PC-9 (cell line): ENCODE results near the gene FCHO1. TPM values are rescaled to one million over a fixed set of nuclear protein-coding genes. Genes with fewer than 3 reads are reported as not detected.

Source experiments
- BruUV-seq: library from RNA; stranded (reverse); fragments of 400-500 nt; replicated peaks from 2 replicates; lab custom pipeline; 2021; lab: Mats Ljungman, UMichigan
- CTCF ChIA-PET: fragments of 300-600 bp; sonication (Branson Sonifier 250); formaldehyde crosslinking; loops from one replicate; lab custom pipeline; 2022; ENCODE audit warnings: antibody characterized with exemption; lab: Charles Lee
- POLR2A ChIA-PET: fragments of 300-600 bp; sonication (Branson Sonifier 250); formaldehyde crosslinking; loops from one replicate; lab custom pipeline; 2022; ENCODE audit warnings: antibody characterized with exemption; ENCODE audit not compliant: unreplicated experiment; lab: Charles Lee
- DNase-seq, 2 experiments: peaks; one replicate each; pipeline versions ENCODE4 v3.0.0 to v3.0.0-alpha.2; 2015 to 2022; ENCODE audit warnings: mixed read lengths in 1 of 2
- H2AFZ ChIP-seq: fragments of 200-600 bp; sonication (generic); 2 replicates; pipeline ENCODE4 v1.8.1; 2017; ENCODE audit warnings: antibody characterized with exemption
- H3F3A ChIP-seq: fragments of 200-600 bp; sonication (generic); 2 replicates; pipeline ENCODE4 v1.8.1; 2017; ENCODE audit warnings: antibody characterized with exemption, mild to moderate bottlenecking, low read depth; ENCODE audit not compliant: insufficient read depth
- H3K27ac ChIP-seq: fragments of 200-600 bp; sonication (generic); 2 replicates; pipeline ENCODE4 v1.6.1; 2016; ENCODE audit warnings: mixed run types
- H3K27me3 ChIP-seq: fragments of 200-600 bp; sonication (generic); 2 replicates; pipeline ENCODE4 v1.6.1; 2016; ENCODE audit warnings: low read depth, mixed run types; ENCODE audit not compliant: insufficient read depth
- H3K36me3 ChIP-seq: fragments of 200-600 bp; sonication (generic); 2 replicates; pipeline ENCODE4 v1.6.1; 2016; ENCODE audit warnings: low read depth, mixed run types
- H3K4me1 ChIP-seq: fragments of 200-600 bp; sonication (generic); replicated peaks from 2 replicates; pipeline ENCODE4 v1.6.1; 2016; ENCODE audit warnings: mixed run types; ENCODE audit not compliant: insufficient read depth
- H3K4me2 ChIP-seq: fragments of 200-600 bp; sonication (generic); 2 replicates; pipeline ENCODE4 v1.6.1; 2017; ENCODE audit warnings: mixed run types
- H3K4me3 ChIP-seq: fragments of 200-600 bp; sonication (generic); 2 replicates; pipeline ENCODE4 v1.6.1; 2016; ENCODE audit warnings: mixed run types
- H3K79me2 ChIP-seq: fragments of 200-600 bp; sonication (generic); 2 replicates; pipeline ENCODE4 v1.6.1; 2017; ENCODE audit warnings: low read depth, mixed run types
- H3K9me2 ChIP-seq: fragments of 200-600 bp; sonication (generic); 2 replicates; pipeline ENCODE4 v1.8.1; 2017; ENCODE audit warnings: mild to moderate bottlenecking; ENCODE audit not compliant: insufficient read depth
- H3K9me3 ChIP-seq: fragments of 200-600 bp; sonication (generic); 2 replicates; pipeline ENCODE4 v1.8.1; 2016; ENCODE audit warnings: low read depth; ENCODE audit not compliant: insufficient read depth
- H4K20me1 ChIP-seq: fragments of 200-600 bp; sonication (generic); 2 replicates; pipeline ENCODE4 v1.8.1; 2017; ENCODE audit not compliant: insufficient read depth
- CTCF ChIP-seq: fragments of 200-600 bp; sonication (generic); conservative IDR thresholded peaks from 2 replicates; pipeline ENCODE4 v1.6.1; 2017; ENCODE audit warnings: mixed run types, antibody characterized with exemption, mild to moderate bottlenecking, moderate library complexity
- EZH2 ChIP-seq: fragments of 200-600 bp; sonication (generic); IDR thresholded peaks from 2 replicates; pipeline ENCODE4 v1.8.0; 2017; ENCODE audit warnings: antibody characterized with exemption, low read depth
- intact Hi-C: fragments of 100-400 bp; cut with micrococcal nuclease; formaldehyde crosslinking; loops from one replicate; pipeline ENCODE4 v1.10.0; 2022; ENCODE audit not compliant: unreplicated experiment
- total RNA-seq: library from RNA; stranded (reverse); gene quantifications from 2 replicates; pipeline ENCODE4 v1.2.3, GENCODE V29; 2021

The FCHO1 gene
- total RNA-seq, 1 experiment from 2014 or later, result 34.8 TPM

DNA sequence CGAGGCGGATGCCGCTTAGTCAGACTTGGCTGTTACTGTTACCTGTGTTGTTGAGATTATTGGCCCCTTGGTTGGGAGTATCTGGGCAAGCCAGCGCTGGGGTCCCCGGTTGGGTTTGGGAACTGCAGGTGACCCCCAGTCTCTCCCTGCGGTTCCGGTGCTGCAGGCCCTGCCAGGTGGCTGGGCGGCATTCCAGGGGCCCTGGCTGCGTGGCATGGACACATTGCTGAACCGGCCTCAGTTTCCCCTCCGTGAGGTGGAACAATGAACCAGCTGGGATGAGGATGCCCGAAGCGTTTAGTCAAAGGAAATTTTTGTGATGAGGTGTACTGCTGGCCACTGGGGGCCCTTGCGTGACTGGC, 44.2 kb downstream of the FCHO1 start:
- CTCF ChIA-PET, result interaction anchor here (0.6 to 1.3 kb wide), 3 partner anchors 23 to 190 kb away, joined by 3 to 6 read pairs (median 3); no protein-coding TSS in a partner anchor
- POLR2A ChIA-PET, result interaction anchor here (0.6 kb wide), 1 partner anchor 966 kb away, joined by 3 read pairs; the partner anchor contains the start of gene SIN3B
- BruUV-seq, result no TSS peak

DNA sequence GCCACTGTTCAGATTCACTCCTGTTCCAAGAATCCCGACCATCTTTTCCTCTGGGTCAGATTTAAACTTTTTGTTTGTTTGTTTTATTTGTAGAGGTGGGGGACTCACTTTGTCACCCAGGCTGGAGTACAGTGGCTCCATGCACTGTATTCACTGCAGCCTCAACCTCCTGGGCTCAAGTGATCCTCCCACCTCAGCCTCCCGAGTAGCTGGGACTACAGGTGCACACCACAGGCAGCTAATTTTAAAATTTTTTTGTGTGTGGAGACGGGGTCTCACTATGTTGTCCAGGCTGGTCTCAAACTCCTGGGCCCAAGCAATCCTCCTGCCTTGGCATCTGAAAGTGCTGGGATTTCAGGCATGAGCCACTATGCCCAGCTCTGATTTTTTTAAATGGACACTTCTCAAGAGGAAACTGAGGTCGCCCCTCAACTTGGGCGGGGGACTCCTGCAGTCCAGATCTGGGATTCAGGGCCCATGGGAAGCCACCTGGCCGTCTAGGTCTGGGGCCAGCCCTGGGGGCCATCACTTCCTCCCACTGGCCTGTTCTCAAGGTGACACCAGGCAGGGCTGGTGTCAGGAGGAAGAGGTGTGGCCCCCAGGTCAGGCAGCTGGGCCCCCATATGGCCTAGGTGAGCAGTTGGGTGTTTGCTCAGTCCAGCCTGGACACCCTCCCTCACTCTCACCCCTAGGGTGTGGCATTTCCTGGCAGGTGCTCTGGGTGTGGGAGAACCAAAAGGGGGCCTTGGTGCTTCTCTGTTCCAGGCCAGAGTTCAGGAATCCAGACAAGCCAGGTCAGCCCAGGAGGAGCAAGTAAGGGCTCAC, 44.9 kb downstream of the FCHO1 start:
- Histone ChIP-seq H3K36me3 (peaks cover 12% of the 10 kb centered on the region; the same call in 1 of the 2 replicates), H3K4me1 (peaks cover 63% of the 10 kb centered on the region), H3K27me3 (no peaks in the 10 kb centered on the region), H3K27ac (peak overlapping the region; percentile 98), H4K20me1 (peaks cover 8% of the 10 kb centered on the region; the same call in 1 of the 2 replicates), H3K9me3 (no peaks in the 10 kb centered on the region), H3F3A (peaks cover 59% of the 10 kb centered on the region), H3K79me2 (peaks cover 56% of the 10 kb centered on the region), H3K9me2 (no peaks in the 10 kb centered on the region), H2AFZ (no peak overlapping the region), H3K4me2 (peak overlapping the region; percentile 83), H3K4me3 (peak overlapping the region; percentile 83)
- POLR2A ChIA-PET, result no interaction called here
- TF ChIP-seq EZH2, result no peak
- TF ChIP-seq CTCF, result no peak
- DNase-seq, result peak; percentile 92 to 99
- BruUV-seq, result TSS peak; percentile 22
- intact Hi-C loops, result loop anchor here (2.0 kb wide), 2 partner anchors 17 to 35 kb away; no protein-coding TSS in a partner anchor
- CTCF ChIA-PET, result interaction anchor here (0.6 to 1.0 kb wide), 2 partner anchors 63 to 322 kb away, joined by 3 to 4 read pairs; partner anchors contain the start of gene RPL18A

More for the DNA sequence above, 44.2 kb downstream of the FCHO1 start:
- Histone ChIP-seq H3K4me3 (peak overlapping the region; percentile 83), H3K4me1 (peaks cover 70% of the 10 kb centered on the region), H3K36me3 (peaks cover 12% of the 10 kb centered on the region; the same call in 1 of the 2 replicates), H4K20me1 (peaks cover 5% of the 10 kb centered on the region; the same call in 1 of the 2 replicates), H3F3A (peaks cover 67% of the 10 kb centered on the region), H3K9me3 (no peaks in the 10 kb centered on the region), H3K4me2 (peak overlapping the region; percentile 83), H3K9me2 (no peaks in the 10 kb centered on the region), H3K27ac (peak overlapping the region; percentile 98), H3K79me2 (peaks cover 49% of the 10 kb centered on the region), H2AFZ (peak overlapping the region; percentile 88; the same call in 1 of the 2 replicates), H3K27me3 (no peaks in the 10 kb centered on the region)
- intact Hi-C loops, result loop anchor here (1.0 kb wide), 1 partner anchor 47 kb away; no protein-coding TSS in a partner anchor
- peak in 1 of 2 experiments; percentile 35 for DNase-seq
- TF ChIP-seq CTCF, result no peak
- no peak for TF ChIP-seq EZH2

DNA sequence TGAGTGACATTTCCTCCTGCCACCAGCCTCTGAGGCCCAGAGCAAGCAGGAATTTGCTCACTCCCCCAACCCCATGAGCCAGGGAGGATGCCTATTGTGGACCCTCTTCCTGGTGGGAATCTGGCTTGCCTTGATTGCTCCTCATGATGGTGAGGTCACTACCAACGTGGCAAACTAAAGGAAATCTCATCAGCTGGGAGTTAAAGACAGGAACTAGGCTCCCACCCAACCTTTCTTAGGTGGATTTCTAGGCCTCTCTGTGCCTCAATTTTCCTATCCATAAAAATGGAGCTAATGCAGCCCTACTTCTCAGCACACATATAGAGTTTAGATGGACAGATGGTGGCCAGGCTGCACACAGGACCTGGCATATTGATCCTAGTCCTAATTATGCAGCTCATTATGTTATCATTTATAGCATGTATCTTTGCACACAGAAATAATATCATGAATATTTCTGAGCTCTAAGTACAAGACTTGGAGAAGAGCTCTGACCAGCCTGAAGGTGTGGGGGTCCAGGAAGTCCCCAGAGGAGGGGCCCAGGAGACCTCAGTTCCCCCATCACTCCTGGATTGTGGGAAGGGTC, 45.7 kb downstream of the FCHO1 start:
- H2AFZ ChIP-seq, result no peak overlapping the region
- peak overlapping the region; percentile 83 for H3K4me2 ChIP-seq
- no peaks in the 10 kb centered on the region for H3K9me3 ChIP-seq
- H3K27me3 ChIP-seq, result no peaks in the 10 kb centered on the region
- ChIA-PET CTCF (interaction anchor here (0.6 to 1.0 kb wide), 3 partner anchors 14 to 322 kb away, joined by 3 to 4 read pairs (median 3); partner anchors contain the start of gene RPL18A), POLR2A (no interaction called here)
- H3K4me3 ChIP-seq, result peak overlapping the region; percentile 83
- intact Hi-C loops, result loop anchor here (2.0 kb wide), 2 partner anchors 18 to 34 kb away; no protein-coding TSS in a partner anchor
- H3K9me2 ChIP-seq, result no peaks in the 10 kb centered on the region
- peak overlapping the region; percentile 98 for H3K27ac ChIP-seq
- H3K4me1 ChIP-seq, result peaks cover 56% of the 10 kb centered on the region
- no TSS peak for BruUV-seq
- H3K36me3 ChIP-seq, result peaks cover 12% of the 10 kb centered on the region; the same call in 1 of the 2 replicates
- H3F3A ChIP-seq, result peaks cover 52% of the 10 kb centered on the region
- TF ChIP-seq EZH2 (no peak), CTCF (no peak)
- peaks cover 63% of the 10 kb centered on the region for H3K79me2 ChIP-seq
- H4K20me1 ChIP-seq, result peaks cover 15% of the 10 kb centered on the region
- no peak for DNase-seq
